Measurements from ENCODE around the gene ST7.

DNA sequence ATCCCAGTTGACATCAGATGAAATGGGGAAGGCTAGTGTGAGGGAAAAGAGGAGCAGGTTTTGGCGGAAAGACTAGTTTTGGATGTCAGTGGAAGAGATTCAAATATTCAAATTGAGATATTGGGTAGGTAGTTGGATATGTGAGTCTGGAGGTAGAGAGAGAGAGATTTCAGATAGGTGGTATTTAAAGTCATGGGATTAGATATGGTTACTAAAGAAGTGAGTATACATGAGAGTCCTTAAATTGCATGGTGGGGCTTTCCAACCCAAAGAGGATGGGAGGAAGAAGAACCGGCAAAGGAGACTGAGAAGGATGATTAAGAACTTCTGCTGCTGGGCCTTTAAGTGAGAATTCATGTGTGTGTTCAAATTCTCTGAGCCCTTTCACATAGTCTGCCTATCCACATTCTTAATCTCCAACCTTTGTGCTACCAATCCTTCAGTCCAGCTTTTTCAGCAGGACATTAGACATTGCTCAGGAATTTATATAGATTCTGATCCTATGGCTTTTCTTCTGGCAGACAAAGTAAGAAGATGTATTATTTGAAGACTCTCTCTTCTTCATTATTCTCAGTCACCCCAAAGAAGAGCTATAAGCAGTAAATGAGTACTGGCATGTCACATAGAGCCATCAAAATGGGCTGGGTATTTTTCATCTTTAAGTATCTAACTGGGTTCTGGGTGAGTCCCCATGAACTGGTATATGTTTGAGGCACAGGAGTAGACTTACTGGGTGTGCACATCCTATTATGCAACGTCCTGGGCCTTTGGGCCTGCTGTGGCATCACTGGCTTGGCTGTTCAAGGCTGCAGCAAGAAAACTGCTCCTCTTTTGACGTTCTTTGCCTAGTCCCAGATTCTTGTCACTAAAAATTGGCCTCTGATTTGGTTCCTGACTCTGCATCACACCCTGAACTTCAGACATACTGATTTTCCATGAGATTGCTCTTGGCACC, 33.6 kb downstream of the ST7 start:
- TF ChIP-seq EZH2 (IDR thresholded peaks at IDR 0.05) (no peak), POLR2AphosphoS5 (IDR thresholded peaks at IDR 0.05; ENCODE audit: borderline replicate concordance, low read depth, low read length) (no peak)

Measured in SK-N-MC (cell line).